Calu3 (cell line): ENCODE measurements around the gene CYP4F8. TPM values are rescaled to one million over a fixed set of nuclear protein-coding genes. Genes with fewer than 3 reads are reported as not detected.

Source experiments
- BruUV-seq: library from RNA; stranded (reverse); fragments of 400-500 nt; replicated peaks from 2 replicates; lab custom pipeline; 2021; lab: Mats Ljungman, UMichigan
- CTCF ChIA-PET: fragments of 300-600 bp; sonication (Branson Sonifier 250); formaldehyde crosslinking; loops from one replicate; lab custom pipeline; 2022; ENCODE audit warnings: antibody characterized with exemption; lab: Charles Lee
- DNase-seq: peaks from one replicate; pipeline ENCODE4 v3.0.0; 2022
- H3K27ac Mint-ChIP-seq: one replicate; pipeline ENCODE4 v1.8.0; 2022; ENCODE audit warnings: mixed read lengths; ENCODE audit not compliant: unreplicated experiment
- H3K27me3 Mint-ChIP-seq: one replicate; pipeline ENCODE4 v1.8.0; 2022; ENCODE audit warnings: mixed read lengths; ENCODE audit not compliant: unreplicated experiment
- H3K36me3 Mint-ChIP-seq: one replicate; pipeline ENCODE4 v1.8.0; 2022; ENCODE audit warnings: mild to moderate bottlenecking, moderate library complexity, mixed read lengths; ENCODE audit not compliant: insufficient read depth, unreplicated experiment
- H3K4me1 Mint-ChIP-seq: one replicate; pipeline ENCODE4 v1.8.0; 2022; ENCODE audit warnings: mild to moderate bottlenecking, low read depth, mixed read lengths; ENCODE audit not compliant: unreplicated experiment
- H3K4me3 Mint-ChIP-seq: one replicate; pipeline ENCODE4 v1.8.0; 2022; ENCODE audit warnings: mild to moderate bottlenecking, low read depth, moderate library complexity, mixed read lengths; ENCODE audit not compliant: unreplicated experiment
- H3K9me3 Mint-ChIP-seq: one replicate; pipeline ENCODE4 v1.8.0; 2022; ENCODE audit warnings: low read depth, mixed read lengths; ENCODE audit not compliant: unreplicated experiment
- intact Hi-C: fragments of 100-400 bp; cut with micrococcal nuclease; formaldehyde crosslinking; loops from one replicate; pipeline ENCODE4 v1.10.0; 2022; ENCODE audit not compliant: unreplicated experiment
- total RNA-seq: library from RNA; stranded (reverse); gene quantifications from 2 replicates; pipeline ENCODE4 v1.2.3, GENCODE V29; 2022
- TF ChIP-seq, protein P1 (sequence below): fragments of 200-600 bp; IDR thresholded peaks from one replicate; pipeline ENCODE4 v1.8.0; 2022; ENCODE audit warnings: antibody characterized with exemption; ENCODE audit not compliant: unreplicated experiment

The CYP4F8 gene
- total RNA-seq, 1 experiment from 2014 or later: not detected

GRCh38 chr19:15640904-15641597, 26.0 kb downstream of the CYP4F8 start:
- Mint-ChIP-seq H3K36me3 (peaks cover 15% of the 10 kb centered on the region), H3K4me1 (peaks cover 34% of the 10 kb centered on the region), H3K27me3 (no peaks in the 10 kb centered on the region), H3K9me3 (peaks cover 4% of the 10 kb centered on the region), H3K4me3 (peak overlapping the region; percentile 57), H3K27ac (peak overlapping the region; percentile 93)
- DNase-seq: no peak
- CTCF ChIA-PET: interaction anchor here (0.5 to 1.6 kb wide), 3 partner anchors 61 to 366 kb away, joined by 3 to 5 read pairs (median 3); no protein-coding TSS in a partner anchor
- intact Hi-C loops: no loop called here
- BruUV-seq: TSS peak; percentile 74
- TF ChIP-seq, protein P1, sequence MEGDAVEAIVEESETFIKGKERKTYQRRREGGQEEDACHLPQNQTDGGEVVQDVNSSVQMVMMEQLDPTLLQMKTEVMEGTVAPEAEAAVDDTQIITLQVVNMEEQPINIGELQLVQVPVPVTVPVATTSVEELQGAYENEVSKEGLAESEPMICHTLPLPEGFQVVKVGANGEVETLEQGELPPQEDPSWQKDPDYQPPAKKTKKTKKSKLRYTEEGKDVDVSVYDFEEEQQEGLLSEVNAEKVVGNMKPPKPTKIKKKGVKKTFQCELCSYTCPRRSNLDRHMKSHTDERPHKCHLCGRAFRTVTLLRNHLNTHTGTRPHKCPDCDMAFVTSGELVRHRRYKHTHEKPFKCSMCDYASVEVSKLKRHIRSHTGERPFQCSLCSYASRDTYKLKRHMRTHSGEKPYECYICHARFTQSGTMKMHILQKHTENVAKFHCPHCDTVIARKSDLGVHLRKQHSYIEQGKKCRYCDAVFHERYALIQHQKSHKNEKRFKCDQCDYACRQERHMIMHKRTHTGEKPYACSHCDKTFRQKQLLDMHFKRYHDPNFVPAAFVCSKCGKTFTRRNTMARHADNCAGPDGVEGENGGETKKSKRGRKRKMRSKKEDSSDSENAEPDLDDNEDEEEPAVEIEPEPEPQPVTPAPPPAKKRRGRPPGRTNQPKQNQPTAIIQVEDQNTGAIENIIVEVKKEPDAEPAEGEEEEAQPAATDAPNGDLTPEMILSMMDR: no peak

DNA sequence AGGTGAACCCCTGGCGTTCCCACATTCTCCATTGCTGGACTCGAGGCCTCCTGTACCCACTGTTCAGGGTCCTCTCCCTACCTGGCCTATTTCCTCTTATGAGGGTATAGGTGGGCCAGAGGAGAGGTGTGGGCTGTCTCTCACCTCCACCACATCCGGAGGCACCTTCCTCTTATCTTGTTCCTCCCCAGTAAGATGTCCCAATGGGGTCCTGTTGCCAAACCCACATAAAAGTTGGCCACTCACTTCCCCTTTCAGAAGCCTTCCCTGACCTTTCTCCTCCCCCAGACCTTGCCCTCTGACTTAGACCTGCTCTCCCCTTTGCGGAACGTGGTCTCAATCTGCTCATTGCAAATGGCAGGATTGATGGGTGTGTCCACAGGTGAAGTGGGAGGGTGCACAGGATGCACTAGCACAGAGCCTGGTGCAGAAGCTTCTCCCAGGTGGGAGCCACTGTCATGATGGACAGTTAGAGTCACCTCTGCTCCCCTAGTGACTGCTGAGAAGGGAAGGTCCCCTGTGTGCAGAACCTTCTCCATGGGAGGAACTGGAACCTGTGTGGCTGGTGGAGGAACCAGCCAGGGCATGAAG, 27.0 kb downstream of the CYP4F8 start:
- TF ChIP-seq, protein P1: no peak
- Mint-ChIP-seq H3K4me3 (peak overlapping the region; percentile 57), H3K27ac (peak overlapping the region; percentile 93), H3K36me3 (peaks cover 15% of the 10 kb centered on the region), H3K4me1 (peaks cover 34% of the 10 kb centered on the region), H3K9me3 (peaks cover 4% of the 10 kb centered on the region), H3K27me3 (no peaks in the 10 kb centered on the region)
- no peak for DNase-seq
- no TSS peak for BruUV-seq
- CTCF ChIA-PET: no interaction called here
- intact Hi-C loops: no loop called here

GRCh38 chr19:15642807-15643206, 27.8 kb downstream of the CYP4F8 start:
- no TSS peak for BruUV-seq
- H3K27me3 Mint-ChIP-seq: no peaks in the 10 kb centered on the region
- peaks cover 4% of the 10 kb centered on the region for H3K9me3 Mint-ChIP-seq
- TF ChIP-seq, protein P1: no peak
- peaks cover 34% of the 10 kb centered on the region for H3K4me1 Mint-ChIP-seq
- H3K27ac Mint-ChIP-seq: no peak overlapping the region
- no peak overlapping the region for H3K4me3 Mint-ChIP-seq
- CTCF ChIA-PET: no interaction called here
- no peak for DNase-seq
- peaks cover 15% of the 10 kb centered on the region for H3K36me3 Mint-ChIP-seq
- intact Hi-C loops: no loop called here

GRCh38 chr19:15643387-15643786, 28.4 kb downstream of the CYP4F8 start:
- no peak overlapping the region for H3K4me3 Mint-ChIP-seq
- TF ChIP-seq, protein P1: no peak
- intact Hi-C loops: no loop called here
- H3K36me3 Mint-ChIP-seq: peaks cover 15% of the 10 kb centered on the region
- CTCF ChIA-PET: no interaction called here
- peaks cover 34% of the 10 kb centered on the region for H3K4me1 Mint-ChIP-seq
- H3K27ac Mint-ChIP-seq: no peak overlapping the region
- H3K27me3 Mint-ChIP-seq: no peaks in the 10 kb centered on the region
- H3K9me3 Mint-ChIP-seq: peaks cover 4% of the 10 kb centered on the region
- BruUV-seq: no TSS peak
- DNase-seq: no peak
